GM23248 (cell line): ENCODE data around the gene RBP7.

Experiments used
- EZH2 ChIP-seq: fragments of 200-600 bp; sonication (generic); IDR thresholded peaks from 2 replicates; pipeline ENCODE4 v1.6.1; 2018; ENCODE audit warnings: antibody characterized with exemption, mild to moderate bottlenecking; ENCODE audit not compliant: insufficient read depth, poor library complexity, severe bottlenecking
- EZH2phosphoT487 ChIP-seq: fragments of 200-600 bp; sonication (generic); IDR thresholded peaks from 2 replicates; pipeline ENCODE4 v1.6.1; 2018; ENCODE audit warnings: antibody characterized with exemption, moderate library complexity, mild to moderate bottlenecking, low read depth; ENCODE audit not compliant: insufficient read depth

GRCh38 chr1:10063878-10064277 lies 66.8 kb downstream of the RBP7 start:
- TF ChIP-seq EZH2phosphoT487, result no peak
- TF ChIP-seq EZH2, result no peak
